A549 treated with CpdA at 1 μM for 4 hours (cell line): ENCODE measurements around the gene NTF3. TPM values are rescaled to one million over a fixed set of nuclear protein-coding genes. Genes with fewer than 3 reads are reported as not detected.

Source experiments
- total RNA-seq: library from RNA; stranded (reverse); fragments of 200-300 nt; extraction: Qiagen RNA extraction; gene quantifications from 5 replicates; pipeline ENCODE4 v1.2.3, GENCODE V29; 2022; ENCODE audit warnings: low read depth

The NTF3 gene
- not detected in 5 replicates for total RNA-seq

GRCh38 chr12:5432011-5432400 is at the start of gene NTF3:
NTF3 (plus strand) TSS chr12:5432108; CDS start chr12:5432325, 217 bp downstream.

